ENCODE measurements around the gene CSAD. TPM values are rescaled to one million over a fixed set of nuclear protein-coding genes. Genes with fewer than 3 reads are reported as not detected.
"Not testable (repeated sequence)": the region's sequence is repeated elsewhere in the genome, so short reads cannot be mapped to it uniquely, and the experiment has no call there.

The CSAD gene
- total RNA-seq, 2 donors from 2014 or later, result 70.8 to 89.5 TPM

- H3K9me3 ChIP-seq, result no peaks in the 10 kb centered on the region
- no peak for ATAC-seq (ENCODE audit: insufficient number of reproducible peaks, low FRiP score, low read depth)
- H3K4me3 ChIP-seq, result no peak overlapping the region
- H3K27me3 ChIP-seq (replicated peaks; ENCODE audit: insufficient read depth), result no peaks in the 10 kb centered on the region
- peaks cover 20 to 29% of the 10 kb centered on the region in 2 donors for H3K4me1 ChIP-seq (ENCODE audit: control insufficient read depth in 1 of 2, low read depth in 2 of 2)
- H3K27ac ChIP-seq, result peak overlapping the region; percentile 58 to 92
- no peaks in the 10 kb centered on the region for H3K36me3 ChIP-seq
- TF ChIP-seq CTCF (IDR thresholded peaks at IDR 0.05), result no peak
- DNase-seq (ENCODE audit: low spot score), result no peak
These were observed 66.8 kb downstream of the CSAD start for GRCh38 chr12:53113951-53114350.

- Histone ChIP-seq H3K4me3 (no peak overlapping the region), H3K27me3 (replicated peaks; ENCODE audit: insufficient read depth) (no peaks in the 10 kb centered on the region), H3K4me1 (ENCODE audit: control insufficient read depth in 1 of 2, low read depth in 2 of 2) (peaks cover 20 to 36% of the 10 kb centered on the region in 2 donors), H3K27ac (peak overlapping the region; percentile 41 to 92), H3K36me3 (no peaks in the 10 kb centered on the region), H3K9me3 (no peaks in the 10 kb centered on the region)
- ATAC-seq (ENCODE audit: insufficient number of reproducible peaks, low FRiP score, low read depth) (no peak), DNase-seq (ENCODE audit: low spot score) (no peak)
- no peak for TF ChIP-seq CTCF (IDR thresholded peaks at IDR 0.05)
These were observed 67.5 kb downstream of the CSAD start for GRCh38 chr12:53113136-53113705.

GRCh38 chr12:53112431-53112830, 68.3 kb downstream of the CSAD start:
- not testable (repeated sequence) for H3K27me3 ChIP-seq (replicated peaks; ENCODE audit: insufficient read depth); H3K4me3 ChIP-seq; ATAC-seq (ENCODE audit: insufficient number of reproducible peaks, low FRiP score, low read depth); H3K27ac ChIP-seq; DNase-seq (ENCODE audit: low spot score); H3K36me3 ChIP-seq; H3K9me3 ChIP-seq
- peaks cover 19 to 40% of the 10 kb centered on the region in 2 donors for H3K4me1 ChIP-seq (ENCODE audit: control insufficient read depth in 1 of 2, low read depth in 2 of 2)

Other genes starting within 250 kb of the CSAD start
- 10 to 100 TPM; 21.5 to 38.3 TPM for gene KRT18, start 231.8 kb downstream of the CSAD start, total RNA-seq
- 100 to 1,000 TPM; 279 to 338 TPM for gene EIF4B, start 174.5 kb downstream of the CSAD start, total RNA-seq
- gene TNS2, start 130.9 kb downstream of the CSAD start, total RNA-seq, result 100 to 1,000 TPM; 292 to 307 TPM
- 10 to 100 TPM; 68.0 to 94.8 TPM for gene SPRYD3, start 101.5 kb downstream of the CSAD start, total RNA-seq
- 1,000 to 10,000 TPM; 1,999 to 2,150 TPM for gene IGFBP6, start 83.3 kb downstream of the CSAD start, total RNA-seq
- under 1 TPM; 0.81 to 0.99 TPM for gene SOAT2, start 77.4 kb downstream of the CSAD start, total RNA-seq
- gene ZNF740, start 203 bp downstream of the CSAD start, total RNA-seq, result 10 to 100 TPM; 22.2 to 28.4 TPM
- 1 to 10 TPM; 2.1 to 8.3 TPM for gene ITGB7, start 26.3 kb upstream of the CSAD start, total RNA-seq
- gene RARG, start 51.3 kb upstream of the CSAD start, total RNA-seq, result 10 to 100 TPM; 25.7 to 37.5 TPM
- under 1 TPM; 0.78 to 0.95 TPM for gene ESPL1, start 87.4 kb upstream of the CSAD start, total RNA-seq
- gene PFDN5, start 114.6 kb upstream of the CSAD start, total RNA-seq, result 100 to 1,000 TPM; 305 to 445 TPM
- 10 to 100 TPM; 23.4 to 49.4 TPM for gene MYG1, start 118.8 kb upstream of the CSAD start, total RNA-seq
- gene AAAS, start 140.7 kb upstream of the CSAD start, total RNA-seq, result 10 to 100 TPM; 43.2 to 64.2 TPM
- gene SP7, start 155.4 kb upstream of the CSAD start, total RNA-seq, result not detected
- gene SP1, start 199.3 kb upstream of the CSAD start, total RNA-seq, result 10 to 100 TPM; 50.9 to 65.6 TPM
- gene AMHR2, start 242.9 kb upstream of the CSAD start, total RNA-seq, result under 1 TPM in 1 of 2 donors, not detected in 1; 0.27 TPM

All from thoracic aorta (tissue), 2 donors.